HG03139 (cell line): ENCODE data around the gene BLM.
"Not testable (repeated sequence)": the region's sequence is repeated elsewhere in the genome, so short reads cannot be mapped to it uniquely, and the experiment has no call there.

Source experiments
- ATAC-seq: cut with Tn5 transposase; IDR thresholded peaks from one replicate; pipeline ENCODE4 v1.9.1; 2021; ENCODE audit not compliant: unreplicated experiment

The BLM gene

DNA sequence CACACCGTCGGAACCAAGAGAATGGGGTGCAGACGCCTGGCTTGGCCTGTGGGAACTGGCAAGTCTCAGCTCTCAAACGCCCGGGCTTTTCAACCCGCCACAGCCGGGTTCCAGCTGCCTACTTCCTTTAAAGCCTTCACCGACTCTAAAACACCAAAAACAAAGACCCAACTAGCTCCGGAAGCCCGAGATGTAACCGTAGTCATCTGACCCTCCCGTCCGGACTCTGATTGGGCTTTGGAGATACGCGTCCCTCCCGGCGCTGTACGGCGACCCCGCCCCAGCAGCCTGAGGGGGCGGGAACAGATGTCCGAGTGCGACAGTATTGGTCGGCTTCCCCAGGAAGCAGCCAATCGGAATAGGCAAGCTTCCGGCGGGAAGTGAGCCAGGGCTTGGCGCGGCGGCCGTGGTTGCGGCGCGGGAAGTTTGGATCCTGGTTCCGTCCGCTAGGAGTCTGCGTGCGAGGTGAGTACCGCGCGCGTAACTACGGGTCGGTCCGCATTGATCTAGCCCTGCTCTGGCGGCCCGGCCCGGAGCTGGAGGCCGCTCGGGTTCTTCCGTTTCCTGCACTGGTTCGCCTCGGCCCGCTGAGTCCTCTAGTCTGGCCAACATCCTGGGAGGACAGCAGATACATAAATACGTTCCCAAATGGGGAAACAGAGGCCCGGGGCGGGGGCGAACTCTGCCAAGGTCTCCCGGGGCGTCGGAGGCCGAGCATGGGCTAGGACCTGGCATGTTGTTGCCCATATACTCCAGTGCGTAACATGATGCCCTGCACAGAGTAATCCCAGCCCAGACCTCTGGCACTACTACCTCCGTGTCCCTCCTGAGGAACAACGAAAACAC is at the start of gene BLM:
TSS of gene BLM (plus strand) at position 371 of the 846 bp plus-strand sequence. CDS start 30,047 bp downstream, outside the sequence.
- peak; percentile 97 for ATAC-seq

DNA sequence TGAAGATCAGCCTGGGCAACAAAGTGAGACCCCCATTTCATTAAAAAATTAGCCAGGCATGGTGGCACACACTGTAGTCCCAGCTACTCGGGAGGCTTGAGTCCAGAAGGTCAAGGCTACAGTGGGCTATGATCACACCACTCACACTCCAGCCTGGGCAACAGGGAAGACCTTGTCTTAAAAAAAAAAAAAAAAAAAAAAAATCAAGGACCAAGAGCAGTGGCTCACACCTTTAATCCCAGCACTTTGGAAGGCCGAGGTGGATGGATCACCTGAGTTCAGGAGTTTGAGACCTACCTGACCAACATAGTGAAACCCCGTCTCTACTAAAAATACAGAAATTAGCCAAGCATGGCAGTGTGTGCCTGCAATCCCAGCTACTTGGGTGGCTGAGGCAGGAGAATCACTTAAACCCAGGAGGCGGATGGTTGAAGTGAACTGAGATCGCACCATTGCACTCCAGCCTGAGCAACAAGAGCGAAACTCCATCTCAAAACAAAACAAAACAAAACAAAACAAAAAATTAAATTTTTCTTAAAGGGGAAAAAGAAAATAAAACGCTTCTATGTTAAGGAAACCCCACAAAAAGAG is 49.3 kb upstream of the BLM start:
- not testable (repeated sequence) for ATAC-seq

DNA sequence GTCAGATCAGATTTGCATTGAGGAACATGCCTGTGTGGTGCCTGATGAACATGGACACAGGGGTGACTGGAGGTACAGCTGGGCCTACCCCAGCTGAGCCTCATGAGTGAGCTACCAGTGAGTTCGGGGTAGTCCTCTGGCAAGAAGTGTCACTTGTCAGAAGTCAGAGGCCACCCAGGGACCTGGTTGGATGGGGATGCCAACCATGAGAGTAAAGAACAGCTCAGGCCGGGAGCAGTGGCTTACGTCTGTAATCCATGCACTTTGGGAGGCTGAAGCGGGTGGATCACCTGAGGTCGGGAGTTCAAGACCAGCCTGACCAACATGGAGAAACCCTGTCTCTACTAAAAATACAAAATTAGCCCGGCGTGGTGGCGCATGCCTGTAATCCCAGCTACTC is 46.5 kb upstream of the BLM start:
- ATAC-seq, result not testable (repeated sequence)

DNA sequence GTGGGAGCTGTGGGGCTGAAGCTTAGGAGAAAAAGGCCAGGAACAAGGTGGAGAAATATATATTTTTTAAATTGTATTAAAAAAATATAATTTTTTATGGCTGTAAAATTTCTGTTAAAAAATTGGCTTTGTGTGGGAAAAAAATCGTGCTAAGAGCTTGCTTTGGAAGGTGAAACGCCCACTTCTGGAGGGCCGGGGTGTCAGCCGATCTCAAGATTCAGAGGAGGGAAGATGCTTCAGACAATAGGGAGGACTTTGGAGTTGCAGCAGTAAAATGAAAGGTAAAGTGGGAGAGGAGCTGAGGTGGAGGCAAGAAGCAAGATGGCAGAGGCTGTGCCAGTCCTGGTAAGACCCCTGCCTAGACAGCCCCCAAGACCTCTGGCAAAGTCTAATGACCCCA is 45.9 kb upstream of the BLM start:
- no peak for ATAC-seq

DNA sequence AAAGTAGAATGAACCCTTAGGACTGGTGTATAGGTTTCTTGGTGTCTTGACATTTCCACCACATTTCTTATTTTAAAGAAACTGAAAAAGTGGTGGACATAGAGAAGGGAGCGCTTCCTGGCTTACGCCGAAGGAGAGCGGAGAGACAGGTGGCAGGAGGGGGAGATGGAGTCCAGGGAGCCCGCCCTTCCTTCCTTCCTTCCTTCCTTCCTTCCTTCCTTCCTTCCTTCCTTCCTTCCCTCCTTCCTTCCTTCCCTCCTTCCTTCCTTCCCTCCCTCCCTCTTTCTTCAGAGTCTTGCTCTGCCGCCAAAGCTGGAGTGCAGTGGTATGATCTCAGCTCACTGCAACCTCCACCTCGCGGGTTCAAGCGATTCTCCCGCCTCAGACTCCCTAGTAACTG is 43.8 kb upstream of the BLM start:
- not testable (repeated sequence) for ATAC-seq

DNA sequence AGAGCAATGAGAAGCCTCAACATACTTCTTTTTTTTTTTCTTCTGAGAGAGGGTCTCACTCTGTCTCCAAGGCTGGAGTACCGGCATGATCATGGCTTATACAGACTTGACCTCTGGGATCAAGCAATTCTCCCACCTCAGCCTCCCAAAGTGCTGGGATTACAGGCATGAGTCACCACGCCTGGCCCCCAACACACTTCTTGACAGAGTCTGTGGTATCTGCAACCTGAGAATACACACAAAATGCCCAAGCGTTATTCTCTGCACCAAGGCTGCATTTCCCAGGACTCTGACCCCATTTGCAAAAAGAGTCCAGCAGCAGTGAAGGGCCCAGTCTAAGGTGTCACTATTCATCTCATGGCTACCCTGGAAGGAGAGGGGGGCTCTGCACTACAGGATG is 42.7 kb upstream of the BLM start:
- no peak for ATAC-seq

DNA sequence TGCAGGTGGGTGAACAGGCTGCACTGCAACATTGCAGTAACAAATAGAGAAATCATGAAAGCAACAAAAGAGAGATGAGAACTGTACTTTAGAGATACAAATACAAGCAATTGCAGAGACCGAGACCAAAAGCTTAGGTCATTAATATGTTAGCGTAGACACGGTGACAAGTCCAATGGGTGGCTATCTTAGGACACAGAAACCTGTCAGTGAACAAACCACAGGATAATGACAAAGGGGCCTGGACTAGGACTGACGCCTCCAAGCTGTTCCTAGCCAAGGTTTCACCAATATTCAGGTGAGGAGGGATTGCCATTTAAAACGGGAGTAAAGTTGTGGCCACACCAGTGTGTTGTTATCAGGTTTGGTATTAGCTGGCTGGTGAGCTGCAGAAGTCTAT is 41.7 kb upstream of the BLM start:
- no peak for ATAC-seq

DNA sequence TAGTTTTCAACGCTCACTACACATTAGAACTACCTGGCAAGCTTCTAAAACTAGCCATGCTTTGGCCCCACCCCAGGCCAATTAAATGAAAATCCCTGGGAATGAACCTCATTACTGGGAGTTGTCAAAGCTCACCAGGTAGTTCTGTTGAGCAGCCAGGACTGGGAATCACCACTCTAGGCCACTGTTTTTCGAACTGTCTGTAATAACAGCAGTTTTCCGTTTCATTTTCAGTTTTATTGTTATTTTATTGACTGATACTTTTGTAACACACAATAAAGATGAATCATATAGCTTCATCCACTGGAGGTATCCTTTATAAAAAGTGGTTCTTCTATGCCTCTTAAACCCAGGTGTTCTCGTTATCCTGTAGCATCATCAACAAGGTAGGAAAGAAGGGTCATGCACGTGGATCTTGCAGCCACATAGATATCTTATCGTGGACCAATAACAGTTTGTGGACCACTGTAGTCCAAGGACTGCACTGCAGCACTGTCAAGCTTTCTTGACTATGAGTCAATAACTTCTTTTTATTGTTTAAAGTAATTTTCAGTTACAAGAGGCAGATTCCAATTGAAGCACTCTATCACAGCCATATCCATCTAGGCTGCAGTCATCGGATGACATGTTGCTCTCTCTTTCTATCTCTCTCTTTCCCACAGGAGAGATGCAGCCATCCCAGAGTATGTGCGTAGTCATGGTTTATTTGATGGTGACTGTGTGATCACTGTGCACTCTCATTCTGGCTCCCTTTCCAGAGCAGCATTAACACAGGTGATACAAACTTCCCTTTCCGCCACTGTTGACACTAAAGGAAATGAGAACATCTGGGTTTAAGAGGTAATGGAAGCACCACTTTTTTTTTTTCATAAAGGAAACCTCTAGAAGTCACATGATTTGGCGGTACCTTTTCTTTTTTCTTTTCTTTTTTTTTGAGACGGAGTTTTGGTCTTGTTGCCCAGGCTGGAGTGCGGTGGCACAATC is 39.0 kb upstream of the BLM start:
- no peak for ATAC-seq

DNA sequence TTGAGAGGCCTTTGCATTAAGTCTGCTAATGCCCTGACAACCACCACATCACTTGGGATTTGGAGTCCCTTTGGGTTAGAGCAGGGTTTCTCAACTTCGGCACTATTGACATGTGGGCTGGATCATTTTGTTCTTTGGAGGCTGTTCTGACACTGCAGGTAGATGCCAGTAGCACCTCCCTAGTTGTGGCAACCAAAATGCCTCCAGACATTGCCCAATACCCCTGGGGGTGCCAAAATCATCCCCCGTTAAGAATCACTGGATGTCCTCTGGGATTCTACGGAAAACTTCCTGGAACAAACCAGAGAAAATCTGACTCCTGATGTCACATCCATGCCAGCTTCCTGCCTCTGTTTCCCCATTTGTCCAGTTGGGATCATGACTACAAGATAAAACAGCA is 37.2 kb upstream of the BLM start:
- ATAC-seq, result no peak

DNA sequence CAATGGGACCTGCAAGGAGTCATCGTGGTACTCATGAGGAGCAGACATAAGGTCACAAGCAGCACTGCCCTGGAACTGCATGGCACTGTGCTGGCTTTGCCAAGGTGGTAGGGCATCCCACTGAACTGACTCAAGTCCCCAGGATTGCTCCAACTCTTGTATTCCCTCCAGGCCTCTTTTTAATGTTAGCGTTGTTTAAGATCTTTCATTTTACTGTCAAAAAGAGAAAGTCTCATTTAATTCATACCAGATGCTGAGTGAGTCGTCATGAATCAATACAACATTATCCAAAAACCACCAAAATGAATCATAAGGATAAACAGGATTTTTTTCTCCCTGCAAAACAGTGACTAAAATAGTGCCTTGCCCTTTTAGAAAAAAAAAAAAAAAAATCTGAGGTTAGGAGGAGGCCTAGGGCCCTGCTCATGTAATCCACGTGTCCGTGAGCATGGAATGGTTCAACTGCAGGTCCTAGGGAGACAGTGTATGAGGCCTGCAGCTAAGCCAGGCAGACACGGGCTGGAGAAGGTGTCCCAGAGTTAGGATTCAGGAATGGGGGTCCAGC is 36.7 kb upstream of the BLM start:
- no peak for ATAC-seq

DNA sequence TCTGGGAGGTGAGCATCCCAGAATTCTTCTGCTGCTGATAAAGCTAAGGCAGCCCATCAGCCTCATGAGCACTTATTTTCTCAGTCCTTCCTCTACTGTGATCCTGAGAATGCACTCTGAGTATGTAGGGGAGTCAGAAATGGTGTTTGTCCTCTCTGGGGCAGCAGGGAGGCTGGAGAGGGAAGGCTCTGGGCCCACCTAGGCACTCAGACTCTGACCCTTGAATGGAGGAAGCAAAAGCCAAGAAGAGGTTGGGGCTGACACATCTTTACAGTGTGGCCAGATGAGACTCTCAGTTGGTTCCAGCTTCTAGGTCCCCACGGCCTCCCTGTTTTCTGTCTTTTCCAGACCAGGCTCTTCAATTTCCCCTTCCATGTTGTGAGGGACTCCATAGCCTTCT is 36.1 kb upstream of the BLM start:
- no peak for ATAC-seq

DNA sequence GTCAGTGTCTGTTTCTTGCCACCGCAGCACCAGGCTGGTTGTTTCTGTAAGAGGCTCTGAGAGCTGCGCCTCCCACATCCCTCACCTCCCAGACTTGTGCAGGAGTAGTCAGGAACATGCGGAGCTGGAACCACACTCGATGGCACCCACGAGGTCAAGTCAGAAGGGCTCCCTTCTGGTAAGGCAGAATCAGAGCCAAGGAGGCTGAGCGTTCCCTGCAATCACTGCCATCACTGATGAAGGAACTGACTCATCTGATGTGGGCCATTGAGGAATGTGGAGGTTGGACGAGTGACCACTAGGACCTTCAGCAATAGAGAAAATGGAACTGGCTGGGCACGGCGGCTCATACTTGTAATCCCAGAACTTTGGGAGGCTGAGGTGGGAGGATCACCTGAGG is 35.7 kb upstream of the BLM start:
- no peak for ATAC-seq

DNA sequence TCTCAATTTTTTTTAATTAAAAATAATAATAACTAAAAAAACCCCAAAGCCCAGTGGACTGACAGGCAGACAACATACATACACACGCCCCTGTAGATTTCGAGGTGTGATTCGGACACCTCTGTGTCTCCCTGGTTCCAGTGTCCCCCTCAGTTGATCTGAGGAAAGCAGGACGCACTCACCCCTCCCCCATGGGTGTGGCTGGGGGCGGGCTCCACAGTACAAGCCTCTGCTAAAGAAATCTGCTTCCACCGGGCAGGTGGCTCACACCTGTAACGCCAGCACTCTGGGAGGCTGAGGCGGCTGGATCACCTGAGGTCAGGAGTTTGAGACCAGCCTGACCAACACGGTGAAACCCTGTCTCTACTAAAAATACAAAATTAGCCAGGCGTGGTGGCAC is 33.8 kb upstream of the BLM start:
- no peak for ATAC-seq

DNA sequence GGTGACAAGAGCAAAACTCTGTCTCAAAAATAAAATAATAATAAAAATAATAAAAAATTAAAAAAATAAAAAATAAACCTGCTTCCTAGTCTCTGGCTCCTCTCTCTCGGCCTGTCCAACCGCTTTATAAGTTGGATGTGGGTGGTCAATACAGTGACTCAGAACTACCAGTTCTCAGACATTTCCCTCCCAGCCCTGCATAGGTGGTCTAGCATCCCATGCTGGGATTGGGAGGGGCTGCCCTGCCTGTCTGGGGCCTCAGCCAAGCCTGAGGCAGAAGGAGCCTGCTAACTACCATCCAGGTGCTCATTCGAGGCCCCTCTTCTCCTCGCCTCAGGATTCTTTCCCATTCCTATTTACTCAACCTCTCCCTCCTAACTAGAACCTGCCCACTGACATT is 33.3 kb upstream of the BLM start:
- no peak for ATAC-seq

DNA sequence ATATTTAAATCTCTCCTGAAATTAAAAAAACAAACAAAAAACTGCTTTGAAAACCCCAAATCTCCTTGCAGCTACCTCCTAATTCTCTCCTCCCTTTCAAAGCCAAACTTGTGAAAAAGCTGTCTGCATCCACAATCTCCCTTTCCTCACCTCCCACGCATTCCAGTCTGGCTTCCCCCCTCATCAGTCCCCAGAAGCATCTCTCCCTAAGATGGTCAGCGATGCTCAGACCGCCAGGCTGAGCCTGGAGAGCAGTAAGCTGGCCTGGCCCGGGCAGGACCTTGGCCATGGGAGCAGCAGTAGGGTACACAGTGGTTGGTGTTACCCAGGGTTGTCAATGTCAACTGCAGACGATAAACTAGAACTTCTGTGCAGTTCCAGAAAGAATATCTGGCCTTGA is 32.9 kb upstream of the BLM start:
- no peak for ATAC-seq

DNA sequence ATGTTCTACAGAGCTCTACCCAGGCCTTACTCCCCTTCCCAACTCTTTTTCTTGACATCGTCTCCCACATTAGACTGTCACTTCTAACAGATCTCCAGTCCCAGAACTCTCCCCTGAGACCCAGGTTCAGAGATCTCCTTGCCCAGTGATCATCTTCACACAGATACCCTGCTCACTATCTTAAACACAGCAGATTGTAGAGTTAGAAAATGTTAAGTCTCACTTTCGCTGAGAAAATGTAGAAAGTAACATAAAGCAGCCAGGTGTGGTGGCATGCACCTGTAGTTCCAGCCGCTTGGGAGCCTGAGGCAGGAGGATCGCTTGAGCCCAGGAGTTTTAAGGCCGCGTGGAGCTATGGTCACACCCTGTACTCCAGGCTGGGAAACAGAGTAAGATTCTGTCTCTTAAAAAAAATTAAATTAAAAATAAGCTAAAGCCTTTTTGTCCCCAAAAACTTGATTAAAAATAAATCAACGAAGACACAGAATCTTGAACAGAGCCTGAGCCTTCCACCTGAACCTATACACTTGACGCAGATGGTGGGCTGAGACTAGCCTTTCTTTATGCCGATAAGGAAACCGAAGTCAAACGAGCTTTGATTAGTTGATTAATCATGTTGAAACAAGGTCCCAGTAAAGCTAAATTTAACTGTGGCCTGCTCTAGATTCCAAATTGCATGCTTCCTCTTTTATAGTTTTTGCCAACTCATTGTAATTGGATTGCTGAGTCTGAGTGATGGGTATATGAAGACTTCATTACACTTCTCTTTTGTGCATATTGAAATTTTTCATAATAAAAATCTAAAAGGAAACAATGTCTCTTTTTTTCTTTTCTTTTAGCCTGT is 31.3 kb upstream of the BLM start:
- ATAC-seq, result no peak

DNA sequence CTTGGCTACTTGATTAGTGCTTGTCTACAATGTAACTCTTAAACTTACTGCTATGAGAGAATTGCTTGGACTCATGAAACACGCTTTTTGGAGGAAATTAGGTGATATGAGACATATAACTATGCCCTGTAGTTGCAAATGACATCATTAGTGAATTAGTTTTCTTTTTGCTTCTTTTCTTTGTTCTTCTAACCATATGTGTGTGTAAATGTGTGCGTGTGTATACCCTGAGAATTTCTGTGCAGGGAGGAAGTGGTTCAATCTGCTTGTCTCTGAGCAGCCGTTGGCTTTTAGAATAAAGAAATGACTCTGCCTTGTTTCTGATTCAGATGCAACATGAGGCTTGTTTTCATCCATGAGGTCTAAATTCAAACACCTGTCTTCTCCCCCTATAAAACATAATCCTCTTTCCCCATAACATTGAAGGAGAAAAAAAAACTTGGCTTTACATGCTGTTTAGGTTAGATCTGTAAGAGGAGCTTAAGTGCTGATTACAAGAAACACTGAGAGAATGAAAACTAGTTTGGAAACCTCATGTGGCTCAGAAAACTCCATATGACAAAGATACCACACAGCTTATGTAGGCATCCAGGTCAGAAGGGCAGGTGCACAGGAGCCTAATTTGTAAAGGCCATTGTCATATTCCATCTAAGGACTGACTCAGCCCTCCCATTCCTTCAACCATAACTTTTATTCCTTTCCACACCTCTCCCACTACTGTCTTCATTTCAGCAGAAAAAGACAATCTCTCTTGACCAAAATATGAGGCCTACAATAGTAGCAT is 30.5 kb upstream of the BLM start:
- ATAC-seq, result peak; percentile 83

DNA sequence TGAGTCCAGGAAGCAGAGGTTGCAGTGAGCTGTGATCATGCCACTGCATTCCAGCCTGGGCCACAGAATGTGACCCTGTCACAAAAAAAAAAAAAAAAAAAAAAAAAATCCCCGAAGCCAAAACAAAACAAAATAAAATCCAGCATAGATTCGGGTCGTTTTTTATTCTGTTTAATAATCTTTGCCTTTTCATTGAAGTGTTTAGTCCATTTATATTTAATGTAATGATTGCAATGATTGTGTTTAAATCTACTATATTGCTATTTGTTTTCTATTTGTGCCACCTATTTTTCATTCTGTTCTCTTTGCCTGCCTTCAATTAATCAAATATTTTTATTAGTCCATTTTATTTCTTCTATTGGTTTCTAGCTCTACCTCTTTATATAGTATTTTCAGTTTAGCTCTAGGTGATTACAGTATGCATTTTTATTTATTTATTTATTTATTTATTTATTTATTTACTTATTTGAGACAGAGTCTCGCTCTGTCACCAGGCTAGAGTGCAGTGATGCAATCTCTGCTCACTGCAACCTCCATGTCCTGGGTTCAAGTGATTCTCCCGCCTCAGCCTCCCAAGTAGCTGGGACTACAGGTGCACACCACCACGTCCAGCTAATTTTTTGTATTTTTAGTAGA is 27.7 kb upstream of the BLM start:
- ATAC-seq, result not testable (repeated sequence)

DNA sequence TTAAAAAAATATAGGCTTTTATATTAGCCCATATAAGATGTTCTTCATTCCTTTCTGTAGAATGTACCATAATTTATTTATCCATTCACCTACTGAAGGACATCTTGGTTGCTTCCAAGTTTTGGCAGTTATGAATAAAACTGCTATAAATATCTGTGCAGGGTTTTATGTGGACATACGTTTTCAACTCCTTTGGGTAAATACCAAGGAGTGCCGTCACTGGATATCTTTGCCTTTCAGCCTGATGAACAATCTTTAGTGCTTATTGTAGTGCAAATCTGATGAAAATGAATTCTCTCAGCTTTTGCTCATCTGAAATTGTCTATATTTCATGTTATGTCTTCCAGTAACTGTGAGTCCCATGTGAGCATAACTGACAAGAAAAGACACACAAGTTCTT is 26.6 kb upstream of the BLM start:
- no peak for ATAC-seq
